Peyer's patch (tissue), 4 donors: Measurements from ENCODE around the gene SH3PXD2B.

ENCODE experiments used
- CTCF ChIP-seq, 6 experiments: fragments of 450-650 bp in 4 of 6; fragments of 200-600 bp in 2 of 6; sonication (generic) in 1 of 6; IDR thresholded peaks; one replicate each; pipeline ENCODE4 v1.5.1; 2017 to 2019; ENCODE audit warnings: antibody characterized with exemption in 6 of 6, mild to moderate bottlenecking in 3 of 6, moderate library complexity in 1 of 6
- POLR2A ChIP-seq, 2 donors: fragments of 450-650 bp; IDR thresholded peaks; one replicate each; pipeline ENCODE4 v1.5.1; 2017; ENCODE audit warnings: antibody characterized with exemption in 2 of 2, mild to moderate bottlenecking in 2 of 2, moderate library complexity in 2 of 2

GRCh38 chr5:172403189-172403796, 51.0 kb downstream of the SH3PXD2B start:
- TF ChIP-seq CTCF (IDR thresholded peaks at IDR 0.05), result no peak
- no peak for TF ChIP-seq POLR2A (IDR thresholded peaks at IDR 0.05)
